ENCODE data around the gene CTU2.

Gene CTU2

GRCh38 chr16:88742896-88743605 lies 36.7 kb downstream of the CTU2 start:
- TF ChIP-seq, protein P1, sequence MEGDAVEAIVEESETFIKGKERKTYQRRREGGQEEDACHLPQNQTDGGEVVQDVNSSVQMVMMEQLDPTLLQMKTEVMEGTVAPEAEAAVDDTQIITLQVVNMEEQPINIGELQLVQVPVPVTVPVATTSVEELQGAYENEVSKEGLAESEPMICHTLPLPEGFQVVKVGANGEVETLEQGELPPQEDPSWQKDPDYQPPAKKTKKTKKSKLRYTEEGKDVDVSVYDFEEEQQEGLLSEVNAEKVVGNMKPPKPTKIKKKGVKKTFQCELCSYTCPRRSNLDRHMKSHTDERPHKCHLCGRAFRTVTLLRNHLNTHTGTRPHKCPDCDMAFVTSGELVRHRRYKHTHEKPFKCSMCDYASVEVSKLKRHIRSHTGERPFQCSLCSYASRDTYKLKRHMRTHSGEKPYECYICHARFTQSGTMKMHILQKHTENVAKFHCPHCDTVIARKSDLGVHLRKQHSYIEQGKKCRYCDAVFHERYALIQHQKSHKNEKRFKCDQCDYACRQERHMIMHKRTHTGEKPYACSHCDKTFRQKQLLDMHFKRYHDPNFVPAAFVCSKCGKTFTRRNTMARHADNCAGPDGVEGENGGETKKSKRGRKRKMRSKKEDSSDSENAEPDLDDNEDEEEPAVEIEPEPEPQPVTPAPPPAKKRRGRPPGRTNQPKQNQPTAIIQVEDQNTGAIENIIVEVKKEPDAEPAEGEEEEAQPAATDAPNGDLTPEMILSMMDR (IDR thresholded peaks at IDR 0.05; ENCODE audit: unreplicated experiment in 3 of 3): no peak
- Mint-ChIP-seq H3K27ac (no peak overlapping the region), H3K9me3 (no peaks in the 10 kb centered on the region), H3K4me3 (no peak overlapping the region), H3K36me3 (ENCODE audit: low read depth) (no peaks in the 10 kb centered on the region), H3K27me3 (ENCODE audit: low read depth) (peaks cover 8% of the 10 kb centered on the region), H3K4me1 (peaks cover 6% of the 10 kb centered on the region)

- Mint-ChIP-seq H3K9me3 (no peaks in the 10 kb centered on the region), H3K4me3 (no peak overlapping the region), H3K4me1 (peaks cover 6% of the 10 kb centered on the region), H3K27me3 (ENCODE audit: low read depth) (peaks cover 10% of the 10 kb centered on the region), H3K36me3 (ENCODE audit: low read depth) (no peaks in the 10 kb centered on the region), H3K27ac (no peak overlapping the region)
- TF ChIP-seq, protein P1 (IDR thresholded peaks at IDR 0.05; ENCODE audit: unreplicated experiment in 3 of 3): peak; percentile 80 to 85 (median 82)
Observed at GRCh38 chr16:88743693-88744576, 37.6 kb downstream of the CTU2 start.

DNA sequence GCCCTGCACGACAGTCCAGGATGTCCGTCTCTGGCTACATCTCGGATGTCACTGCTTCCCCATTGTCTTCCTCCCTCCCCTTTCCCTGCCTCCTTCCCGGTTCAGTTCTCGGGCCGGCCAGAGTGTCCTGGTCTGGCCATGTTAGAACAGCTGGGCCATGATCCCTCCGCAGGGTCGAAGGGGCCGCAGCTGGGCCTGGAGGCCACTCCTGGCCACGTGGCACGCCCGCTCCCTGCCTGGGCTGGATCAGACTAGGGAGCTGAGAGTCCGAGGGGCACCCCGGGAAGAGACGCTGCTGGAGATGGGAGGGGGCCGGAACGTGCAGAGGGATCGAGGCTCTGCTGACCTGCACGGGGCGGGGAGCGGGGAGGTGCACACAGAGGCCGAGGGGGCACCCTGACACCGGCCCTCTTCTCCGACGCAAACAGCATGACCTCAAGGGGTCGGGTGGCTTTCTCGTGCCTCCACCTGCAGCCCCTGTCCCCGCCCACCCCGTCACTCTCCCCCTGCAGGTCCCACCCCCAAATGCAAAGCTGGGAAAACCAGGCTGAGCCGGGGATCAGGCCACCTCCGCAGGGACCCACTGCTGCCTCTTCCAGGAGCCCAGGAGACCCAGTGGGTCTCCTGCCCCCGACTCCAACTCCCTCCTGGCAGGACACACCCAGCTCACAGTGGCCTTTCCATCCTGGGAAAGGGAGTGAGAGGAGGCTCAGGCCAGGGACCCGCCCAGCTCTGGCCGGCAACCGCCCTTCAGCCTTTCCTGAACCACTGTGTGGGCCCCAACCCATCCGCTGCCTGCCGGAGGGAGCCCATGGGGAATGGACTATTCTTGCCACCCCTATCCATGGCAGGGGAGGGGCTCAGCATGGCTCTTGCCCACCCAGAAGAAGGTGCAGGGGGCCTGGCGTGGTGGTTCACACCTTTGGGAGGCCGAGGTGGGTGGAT lies 38.5 kb downstream of the CTU2 start:
- Mint-ChIP-seq H3K27me3 (ENCODE audit: low read depth) (peaks cover 10% of the 10 kb centered on the region), H3K9me3 (no peaks in the 10 kb centered on the region)

DNA sequence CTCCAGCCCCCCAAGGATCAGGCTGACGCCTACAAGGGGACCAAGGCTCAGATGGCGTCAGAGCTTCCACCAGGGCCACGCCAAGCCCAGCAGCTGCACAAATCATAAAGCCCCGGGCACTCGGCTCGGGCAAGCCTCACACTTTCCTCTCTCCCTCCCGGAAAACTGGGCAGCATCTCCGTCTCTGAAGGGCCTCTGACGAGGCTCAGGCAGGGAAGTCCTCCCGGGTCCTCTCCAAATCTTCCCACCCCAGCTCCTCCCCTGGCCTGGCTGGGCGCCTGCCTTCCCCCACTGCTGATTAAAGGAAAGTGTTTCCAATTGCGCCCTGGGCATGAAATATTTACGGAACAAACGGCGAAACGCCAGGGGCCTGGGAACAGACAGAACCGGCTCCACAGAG lies 40.2 kb downstream of the CTU2 start:
- Mint-ChIP-seq H3K9me3 (no peaks in the 10 kb centered on the region), H3K27me3 (ENCODE audit: low read depth) (peaks cover 13% of the 10 kb centered on the region), H3K4me3 (no peak overlapping the region), H3K27ac (no peak overlapping the region), H3K36me3 (ENCODE audit: low read depth) (no peaks in the 10 kb centered on the region), H3K4me1 (peaks cover 6% of the 10 kb centered on the region)
- TF ChIP-seq, protein P1 (IDR thresholded peaks at IDR 0.05; ENCODE audit: unreplicated experiment in 3 of 3): no peak

More for the DNA sequence above, 38.5 kb downstream of the CTU2 start:
- Mint-ChIP-seq H3K4me3 (no peak overlapping the region), H3K27ac (no peak overlapping the region), H3K4me1 (peaks cover 6% of the 10 kb centered on the region), H3K36me3 (ENCODE audit: low read depth) (no peaks in the 10 kb centered on the region)
- TF ChIP-seq, protein P1 (IDR thresholded peaks at IDR 0.05; ENCODE audit: unreplicated experiment in 3 of 3): no peak

- TF ChIP-seq, protein P1 (IDR thresholded peaks at IDR 0.05; ENCODE audit: unreplicated experiment in 3 of 3): no peak
- Mint-ChIP-seq H3K4me3 (no peak overlapping the region), H3K36me3 (ENCODE audit: low read depth) (no peaks in the 10 kb centered on the region), H3K4me1 (peaks cover 6% of the 10 kb centered on the region), H3K9me3 (no peaks in the 10 kb centered on the region), H3K27me3 (ENCODE audit: low read depth) (peaks cover 16% of the 10 kb centered on the region), H3K27ac (no peak overlapping the region)
Observed at GRCh38 chr16:88747588-88748301, 41.4 kb downstream of the CTU2 start.

All from nephron (organoid).